Measurements from ENCODE around the gene FHOD1.

DNA sequence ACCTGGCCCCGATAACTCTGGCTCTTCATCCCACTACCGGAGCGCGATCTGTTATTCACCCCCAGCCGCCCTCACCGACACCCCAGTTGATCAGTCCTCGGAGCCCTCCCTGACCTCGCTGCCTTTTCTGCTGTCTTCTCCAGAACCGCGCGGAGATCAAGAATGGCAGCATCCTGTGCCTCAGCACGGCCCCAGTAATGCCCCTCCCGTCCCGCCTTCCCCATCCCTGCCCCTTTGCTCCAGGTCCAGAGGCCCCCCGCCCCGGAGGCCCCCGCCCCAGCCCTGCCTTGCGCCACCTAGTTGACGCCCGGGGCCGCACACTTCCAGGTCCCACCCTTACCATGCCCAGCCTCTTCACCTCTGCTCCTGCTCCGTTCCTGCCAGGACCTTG, 47.5 kb downstream of the FHOD1 start:
- TF ChIP-seq, protein P1, sequence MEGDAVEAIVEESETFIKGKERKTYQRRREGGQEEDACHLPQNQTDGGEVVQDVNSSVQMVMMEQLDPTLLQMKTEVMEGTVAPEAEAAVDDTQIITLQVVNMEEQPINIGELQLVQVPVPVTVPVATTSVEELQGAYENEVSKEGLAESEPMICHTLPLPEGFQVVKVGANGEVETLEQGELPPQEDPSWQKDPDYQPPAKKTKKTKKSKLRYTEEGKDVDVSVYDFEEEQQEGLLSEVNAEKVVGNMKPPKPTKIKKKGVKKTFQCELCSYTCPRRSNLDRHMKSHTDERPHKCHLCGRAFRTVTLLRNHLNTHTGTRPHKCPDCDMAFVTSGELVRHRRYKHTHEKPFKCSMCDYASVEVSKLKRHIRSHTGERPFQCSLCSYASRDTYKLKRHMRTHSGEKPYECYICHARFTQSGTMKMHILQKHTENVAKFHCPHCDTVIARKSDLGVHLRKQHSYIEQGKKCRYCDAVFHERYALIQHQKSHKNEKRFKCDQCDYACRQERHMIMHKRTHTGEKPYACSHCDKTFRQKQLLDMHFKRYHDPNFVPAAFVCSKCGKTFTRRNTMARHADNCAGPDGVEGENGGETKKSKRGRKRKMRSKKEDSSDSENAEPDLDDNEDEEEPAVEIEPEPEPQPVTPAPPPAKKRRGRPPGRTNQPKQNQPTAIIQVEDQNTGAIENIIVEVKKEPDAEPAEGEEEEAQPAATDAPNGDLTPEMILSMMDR (conservative IDR thresholded peaks at IDR 0.05; ENCODE audit: low read depth, low read length): no peak
- no peak for TF ChIP-seq EZH2 (IDR thresholded peaks at IDR 0.05; ENCODE audit: borderline replicate concordance, low read depth, low read length, poor library complexity, severe bottlenecking)
